Measurements from ENCODE around the gene KCNIP4. TPM values are rescaled to one million over a fixed set of nuclear protein-coding genes. Genes with fewer than 3 reads are reported as not detected.

KCNIP4 gene
- total and polyA plus RNA-seq, 2 donors (not counting 1 experiment from before 2014, with no cell fraction given): not detected

GRCh38 chr4:21769404-21770147 is 179.0 kb downstream of the KCNIP4 start:
- intact Hi-C loops (cut with micrococcal nuclease): no loop called here
- H3K27me3 ChIP-seq (replicated peaks in 1 of 4; ENCODE audit: control extremely low read depth in 1 of 4, control insufficient read depth in 3 of 4, insufficient read depth in 4 of 4, low read length in 3 of 4): no peaks in the 10 kb centered on the region
- no peaks in the 10 kb centered on the region for H3K27me3 Mint-ChIP-seq
- ATAC-seq (ENCODE audit: low read depth) (no peak), DNase-seq (no peak)
- no CpG with 5 or more reads among the region's 4 CpGs for WGBS (ENCODE audit: insufficient coverage)
- H4K20me1 ChIP-seq (ENCODE audit: control insufficient read depth, insufficient read depth, low read length, poor library complexity, severe bottlenecking): no peaks in the 10 kb centered on the region
- no peak overlapping the region for H3K9ac ChIP-seq (ENCODE audit: low read length)
- H3K4me1 Mint-ChIP-seq: no peaks in the 10 kb centered on the region
- no peaks in the 10 kb centered on the region for H3K4me1 ChIP-seq (ENCODE audit: control insufficient read depth in 2 of 2, insufficient read depth in 2 of 2, low read length in 2 of 2)
- no peaks in the 10 kb centered on the region for H3K9me3 ChIP-seq (ENCODE audit: control extremely low read depth in 1 of 3, control insufficient read depth in 2 of 3, insufficient read depth in 1 of 3, low read length in 2 of 3)
- H3K9me3 Mint-ChIP-seq (ENCODE audit: insufficient read depth): no peaks in the 10 kb centered on the region
- POLR2A ChIA-PET: no interaction called here
- no peak overlapping the region for H3K27ac Mint-ChIP-seq
- no peak overlapping the region for H3K27ac ChIP-seq (ENCODE audit: low read length in 2 of 2)
- H3K36me3 ChIP-seq (replicated peaks in 1 of 2; ENCODE audit: control extremely low read depth in 1 of 2, control insufficient read depth in 1 of 2, extremely low read depth in 1 of 2, insufficient read depth in 2 of 2, low read length in 1 of 2): no peaks in the 10 kb centered on the region
- H3K4me2 ChIP-seq (replicated peaks; ENCODE audit: low read depth, low read length, poor library complexity, severe bottlenecking): no peak overlapping the region
- no peak overlapping the region for H3K4me3 ChIP-seq (ENCODE audit: control extremely low read depth in 1 of 5, extremely low read depth in 1 of 5, insufficient read depth in 1 of 5, low read depth in 2 of 5, low read length in 4 of 5)
- H3K4me3 Mint-ChIP-seq: no peak overlapping the region
- no peak overlapping the region for H2AFZ ChIP-seq (ENCODE audit: insufficient read depth, low read depth, low read length, poor library complexity, severe bottlenecking)
- CTCF ChIA-PET: no interaction called here
- H3K79me2 ChIP-seq (ENCODE audit: control insufficient read depth, insufficient read depth, low read length): no peaks in the 10 kb centered on the region
- TF ChIP-seq, protein P1, sequence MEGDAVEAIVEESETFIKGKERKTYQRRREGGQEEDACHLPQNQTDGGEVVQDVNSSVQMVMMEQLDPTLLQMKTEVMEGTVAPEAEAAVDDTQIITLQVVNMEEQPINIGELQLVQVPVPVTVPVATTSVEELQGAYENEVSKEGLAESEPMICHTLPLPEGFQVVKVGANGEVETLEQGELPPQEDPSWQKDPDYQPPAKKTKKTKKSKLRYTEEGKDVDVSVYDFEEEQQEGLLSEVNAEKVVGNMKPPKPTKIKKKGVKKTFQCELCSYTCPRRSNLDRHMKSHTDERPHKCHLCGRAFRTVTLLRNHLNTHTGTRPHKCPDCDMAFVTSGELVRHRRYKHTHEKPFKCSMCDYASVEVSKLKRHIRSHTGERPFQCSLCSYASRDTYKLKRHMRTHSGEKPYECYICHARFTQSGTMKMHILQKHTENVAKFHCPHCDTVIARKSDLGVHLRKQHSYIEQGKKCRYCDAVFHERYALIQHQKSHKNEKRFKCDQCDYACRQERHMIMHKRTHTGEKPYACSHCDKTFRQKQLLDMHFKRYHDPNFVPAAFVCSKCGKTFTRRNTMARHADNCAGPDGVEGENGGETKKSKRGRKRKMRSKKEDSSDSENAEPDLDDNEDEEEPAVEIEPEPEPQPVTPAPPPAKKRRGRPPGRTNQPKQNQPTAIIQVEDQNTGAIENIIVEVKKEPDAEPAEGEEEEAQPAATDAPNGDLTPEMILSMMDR (IDR thresholded peaks at IDR 0.05): no peak
- TF ChIP-seq EZH2 (IDR thresholded peaks at IDR 0.05; ENCODE audit: borderline replicate concordance, insufficient read depth, low read depth, low read length, poor library complexity, severe bottlenecking): no peak
